Activated CD4-positive, alpha-beta T cell treated with anti-CD3 and anti-CD28 coated beads, Interleukin-2, amount 10 ng/mL, durations not matched to agents 7 days and 5 days (primary cell): Measurements from ENCODE around the gene KIF2C. TPM values are rescaled to one million over a fixed set of nuclear protein-coding genes. Genes with fewer than 3 reads are reported as not detected.
"Not testable (repeated sequence)": the region's sequence is repeated elsewhere in the genome, so short reads cannot be mapped to it uniquely, and the experiment has no call there.

Experiments used
- CTCF ChIA-PET: fragments of 350-600 bp; sonication (Branson Sonifier 250); formaldehyde crosslinking; loops from one replicate; lab custom pipeline; 2021; ENCODE audit warnings: antibody characterized with exemption; lab: Charles Lee
- POLR2A ChIA-PET: fragments of 350-600 bp; sonication (Branson Sonifier 250); formaldehyde crosslinking; loops from one replicate; lab custom pipeline; 2021; ENCODE audit warnings: antibody characterized with exemption; lab: Charles Lee
- DNase-seq: peaks from one replicate; pipeline ENCODE4 v3.0.0-alpha.2; 2020
- H3K27ac Mint-ChIP-seq: one replicate; pipeline ENCODE4 v1.8.0; 2021; ENCODE audit warnings: mild to moderate bottlenecking, moderate library complexity, mixed read lengths
- H3K27me3 Mint-ChIP-seq: one replicate; pipeline ENCODE4 v1.8.0; 2021; ENCODE audit warnings: mixed read lengths
- H3K36me3 Mint-ChIP-seq: one replicate; pipeline ENCODE4 v1.8.0; 2021; ENCODE audit warnings: low read depth, mixed read lengths
- H3K4me1 Mint-ChIP-seq: one replicate; pipeline ENCODE4 v1.8.0; 2021; ENCODE audit warnings: mixed read lengths
- H3K4me3 Mint-ChIP-seq: one replicate; pipeline ENCODE4 v1.8.0; 2021; ENCODE audit warnings: mild to moderate bottlenecking, moderate library complexity, mixed read lengths
- H3K9me3 Mint-ChIP-seq: one replicate; pipeline ENCODE4 v1.8.0; 2021; ENCODE audit warnings: mixed read lengths
- total RNA-seq, 2 experiments: library from RNA; stranded (reverse); gene quantifications; one replicate each; pipeline ENCODE4 v1.2.3, GENCODE V29; 2021

KIF2C gene
- total RNA-seq, 2 experiments from 2014 or later, result 110 to 121 TPM

DNA sequence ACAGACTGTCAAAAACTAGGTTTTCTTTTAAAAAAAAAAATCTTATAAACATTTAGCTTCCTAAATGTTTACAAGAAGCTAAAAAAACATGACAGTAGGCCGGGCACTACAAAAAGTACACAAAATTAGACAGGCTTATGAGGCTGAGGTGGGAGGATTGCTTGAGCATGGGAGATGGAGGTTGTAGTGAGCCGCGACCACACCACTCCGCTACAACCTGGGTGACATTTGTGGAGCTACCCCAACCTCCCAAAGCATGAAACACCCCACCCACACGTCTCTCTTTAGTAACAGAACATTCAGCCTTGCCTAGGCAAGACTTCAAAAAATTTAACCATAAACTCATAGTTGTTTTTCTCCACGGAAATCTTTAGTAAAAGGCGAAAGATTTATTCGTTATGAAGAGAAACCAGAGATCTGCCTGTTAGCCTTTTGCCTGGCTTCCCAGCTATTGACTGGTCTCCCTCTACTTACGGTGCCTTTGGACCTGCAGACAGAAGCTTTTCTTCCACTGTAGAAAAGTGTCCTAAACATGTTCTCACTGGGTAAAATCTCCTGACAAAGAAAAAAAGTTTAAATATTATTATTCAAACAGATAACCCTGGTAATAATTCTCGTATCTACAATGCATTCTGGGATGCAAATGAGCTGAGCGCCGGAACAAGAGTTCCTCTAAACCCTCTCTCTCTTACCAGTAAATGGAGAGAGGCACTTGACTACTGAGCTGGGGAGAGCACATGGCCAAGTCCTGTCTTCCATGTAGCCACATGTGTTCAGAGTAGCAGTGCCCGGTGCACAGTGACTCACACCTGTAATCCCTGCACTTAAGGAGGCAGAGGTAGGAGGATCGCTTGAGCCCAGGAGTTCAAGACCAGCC is 17.9 kb upstream of the KIF2C start:
- CTCF ChIA-PET, result interaction anchor here (0.6 to 4.2 kb wide), 13 partner anchors 8 to 584 kb away, joined by 3 to 29 read pairs (median 5); partner anchors contain the start of genes PLK3 and RNU5D-1

DNA sequence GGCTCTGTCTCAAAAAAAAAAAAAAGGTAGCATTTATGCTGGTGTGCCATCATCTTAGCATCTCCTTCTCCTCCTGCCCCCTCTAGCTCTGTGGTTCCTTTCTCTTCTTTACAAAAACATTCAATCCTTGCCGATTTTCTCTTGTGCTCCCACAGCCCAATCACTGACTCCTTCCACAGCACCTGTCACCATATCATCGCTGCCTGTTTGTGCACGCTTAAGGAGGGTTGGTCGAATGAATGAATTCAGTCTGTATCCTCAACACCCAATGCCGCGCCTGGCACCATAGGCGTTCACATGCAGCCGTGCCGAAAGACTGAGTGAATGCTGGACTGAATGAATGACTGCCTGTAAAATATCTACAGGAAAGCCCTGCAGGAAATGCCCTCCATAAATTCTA is 16.6 kb upstream of the KIF2C start:
- Mint-ChIP-seq H3K36me3 (peaks cover 8% of the 10 kb centered on the region), H3K27me3 (no peaks in the 10 kb centered on the region), H3K4me1 (peaks cover 69% of the 10 kb centered on the region), H3K27ac (peak overlapping the region; percentile 97), H3K9me3 (no peaks in the 10 kb centered on the region), H3K4me3 (peak overlapping the region; percentile 64)
- DNase-seq, result peak; percentile 29
- CTCF ChIA-PET, result interaction anchor here (0.9 to 4.2 kb wide), 2 partner anchors 12 to 62 kb away, joined by 3 to 29 read pairs; no protein-coding TSS in a partner anchor
- POLR2A ChIA-PET, result interaction anchor here (0.6 to 2.0 kb wide), 2 partner anchors 86 to 780 kb away, joined by 3 to 31 read pairs; partner anchors contain the start of genes BTBD19 and DYNLT4

More for the DNA sequence above, 17.9 kb upstream of the KIF2C start:
- DNase-seq, result peak; percentile 85
- no peaks in the 10 kb centered on the region for H3K27me3 Mint-ChIP-seq
- H3K4me3 Mint-ChIP-seq, result peak overlapping the region; percentile 43
- peaks cover 72% of the 10 kb centered on the region for H3K4me1 Mint-ChIP-seq
- POLR2A ChIA-PET, result interaction anchor here (0.6 to 2.9 kb wide), 28 partner anchors 9 to 1945 kb away, joined by 3 to 128 read pairs (median 6); partner anchors contain the start of genes AKR1A1, ARMH1, BTBD19 and CCDC163
- H3K9me3 Mint-ChIP-seq, result no peaks in the 10 kb centered on the region
- peaks cover 8% of the 10 kb centered on the region for H3K36me3 Mint-ChIP-seq
- peak overlapping the region; percentile 97 for H3K27ac Mint-ChIP-seq

DNA sequence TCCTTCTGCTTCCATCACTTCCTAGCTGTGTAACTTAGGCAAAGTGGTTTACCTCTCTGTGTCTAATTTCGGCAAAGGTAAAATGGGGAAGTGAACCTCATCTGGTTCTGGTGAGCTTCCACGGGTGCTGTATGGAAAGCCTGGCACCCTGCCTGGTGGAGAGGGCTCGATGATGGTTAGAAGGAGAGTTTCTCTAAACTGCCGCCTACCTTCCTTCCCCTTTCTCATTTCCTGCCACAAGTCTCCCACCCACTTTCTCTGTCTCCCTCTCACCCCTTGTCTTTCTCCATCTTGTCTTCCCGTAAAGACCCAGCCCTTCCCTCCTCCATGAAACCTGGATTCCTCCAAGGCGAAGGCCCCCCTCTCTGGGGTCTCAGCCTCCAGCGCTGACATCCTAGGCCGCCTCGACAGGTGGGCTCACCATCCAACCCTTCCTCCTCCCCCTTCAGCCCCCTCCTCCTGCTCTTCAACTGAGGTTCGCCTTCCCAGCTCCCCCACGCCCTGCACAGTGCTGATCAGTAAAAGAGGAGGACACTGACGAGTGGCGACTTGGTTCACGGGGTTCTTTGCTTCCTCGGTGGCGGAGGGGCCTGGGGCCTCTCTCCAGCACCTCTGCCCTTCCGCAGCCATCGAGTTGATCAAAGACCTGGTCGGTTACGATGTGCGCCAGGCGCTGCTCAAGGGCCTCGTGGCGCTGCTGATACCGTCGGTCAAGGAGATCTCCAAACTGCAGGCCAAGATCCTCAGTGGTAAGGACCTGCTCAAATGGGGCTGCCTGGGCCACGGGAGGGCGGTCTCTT is 15.9 kb upstream of the KIF2C start:
- POLR2A ChIA-PET, result interaction anchor here (0.6 kb wide), 1 partner anchor 779 kb away, joined by 3 read pairs; no protein-coding TSS in a partner anchor
- Mint-ChIP-seq H3K4me3 (peak overlapping the region; percentile 64), H3K9me3 (no peaks in the 10 kb centered on the region), H3K36me3 (peaks cover 8% of the 10 kb centered on the region), H3K27ac (peak overlapping the region; percentile 97), H3K27me3 (no peaks in the 10 kb centered on the region), H3K4me1 (peaks cover 68% of the 10 kb centered on the region)
- peak; percentile 39 for DNase-seq
- CTCF ChIA-PET, result interaction anchor here (0.9 to 4.2 kb wide), 2 partner anchors 11 to 62 kb away, joined by 3 to 29 read pairs; no protein-coding TSS in a partner anchor

DNA sequence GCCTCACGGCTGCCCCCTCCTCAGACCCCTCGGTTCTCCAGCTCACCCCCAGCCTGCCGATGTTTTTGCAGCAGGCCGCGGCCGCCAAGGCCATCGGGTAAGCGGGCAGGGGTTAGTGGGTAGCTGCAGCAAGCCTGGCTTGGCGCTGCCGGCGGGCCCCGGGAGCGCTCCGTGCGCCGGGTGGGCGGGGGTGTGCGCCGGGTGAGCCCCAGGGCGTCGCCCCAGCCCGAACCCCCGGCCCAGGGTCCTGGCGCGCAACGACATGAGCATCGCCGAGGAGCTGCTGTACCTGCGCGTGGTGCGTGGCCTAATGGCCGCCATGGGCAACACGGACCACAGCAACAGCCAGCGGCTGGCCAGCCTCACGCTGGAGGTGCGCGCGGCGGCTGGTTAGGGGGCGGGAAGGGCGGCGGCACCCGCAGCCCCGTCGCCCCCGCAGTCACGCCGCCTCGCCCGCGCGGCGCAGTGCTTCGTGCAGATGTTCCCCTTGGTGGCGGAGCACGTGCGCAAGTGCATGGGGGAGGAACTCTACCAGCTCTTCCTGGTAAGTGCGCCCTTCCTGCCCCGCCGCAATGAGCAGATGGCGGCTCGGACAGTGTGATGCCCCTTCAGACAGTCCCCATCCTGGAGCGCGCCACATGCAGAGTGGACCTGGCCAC is 15.2 kb upstream of the KIF2C start:
- Mint-ChIP-seq H3K27ac (no peak overlapping the region), H3K4me3 (peak overlapping the region; percentile 64), H3K27me3 (no peaks in the 10 kb centered on the region), H3K9me3 (no peaks in the 10 kb centered on the region), H3K4me1 (peaks cover 66% of the 10 kb centered on the region), H3K36me3 (peaks cover 8% of the 10 kb centered on the region)
- POLR2A ChIA-PET, result no interaction called here
- no peak for DNase-seq
- CTCF ChIA-PET, result interaction anchor here (4.2 kb wide), 1 partner anchor 10 kb away, joined by 29 read pairs; no protein-coding TSS in a partner anchor

DNA sequence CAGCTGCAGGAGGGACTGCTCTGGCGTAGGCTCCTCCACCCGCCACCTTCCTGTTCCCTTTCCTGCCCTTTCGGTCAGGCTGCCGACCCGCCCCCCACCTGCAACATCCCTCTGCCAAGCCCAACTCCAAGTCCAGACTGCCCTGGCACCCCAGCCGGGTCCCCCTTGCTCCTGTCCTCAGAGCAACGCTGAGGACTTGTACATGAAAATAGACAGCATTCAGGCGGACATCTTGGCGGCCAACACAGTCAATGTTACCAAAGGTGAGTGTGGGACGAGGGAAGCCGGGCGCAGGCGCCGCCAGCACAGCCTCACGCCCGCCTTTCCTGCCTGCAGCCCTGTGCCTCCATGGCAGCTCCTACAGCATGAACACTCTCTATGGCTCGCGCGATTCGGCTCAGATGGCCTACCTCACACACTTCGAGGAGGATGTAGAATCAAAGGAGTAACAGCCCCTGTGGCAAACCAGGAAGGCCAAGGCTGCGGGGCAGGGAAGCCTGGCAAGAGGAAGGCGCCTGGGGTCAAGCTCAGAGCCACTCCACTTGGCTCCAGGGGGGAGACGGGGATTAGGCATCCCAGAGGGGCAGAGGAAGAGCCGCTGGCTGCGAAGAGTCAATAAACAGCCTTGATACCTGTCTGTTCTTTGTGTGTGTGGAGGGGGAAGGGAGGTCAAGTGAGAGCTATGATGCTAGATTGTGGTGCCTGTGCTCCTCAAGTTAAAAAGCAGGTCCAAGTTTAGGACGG is 14.5 kb upstream of the KIF2C start:
- POLR2A ChIA-PET, result no interaction called here
- peaks cover 64% of the 10 kb centered on the region for H3K4me1 Mint-ChIP-seq
- H3K9me3 Mint-ChIP-seq, result no peaks in the 10 kb centered on the region
- no peaks in the 10 kb centered on the region for H3K27me3 Mint-ChIP-seq
- DNase-seq, result no peak
- H3K27ac Mint-ChIP-seq, result peak overlapping the region; percentile 76
- CTCF ChIA-PET, result no interaction called here
- peak overlapping the region; percentile 51 for H3K4me3 Mint-ChIP-seq
- H3K36me3 Mint-ChIP-seq, result peaks cover 8% of the 10 kb centered on the region

DNA sequence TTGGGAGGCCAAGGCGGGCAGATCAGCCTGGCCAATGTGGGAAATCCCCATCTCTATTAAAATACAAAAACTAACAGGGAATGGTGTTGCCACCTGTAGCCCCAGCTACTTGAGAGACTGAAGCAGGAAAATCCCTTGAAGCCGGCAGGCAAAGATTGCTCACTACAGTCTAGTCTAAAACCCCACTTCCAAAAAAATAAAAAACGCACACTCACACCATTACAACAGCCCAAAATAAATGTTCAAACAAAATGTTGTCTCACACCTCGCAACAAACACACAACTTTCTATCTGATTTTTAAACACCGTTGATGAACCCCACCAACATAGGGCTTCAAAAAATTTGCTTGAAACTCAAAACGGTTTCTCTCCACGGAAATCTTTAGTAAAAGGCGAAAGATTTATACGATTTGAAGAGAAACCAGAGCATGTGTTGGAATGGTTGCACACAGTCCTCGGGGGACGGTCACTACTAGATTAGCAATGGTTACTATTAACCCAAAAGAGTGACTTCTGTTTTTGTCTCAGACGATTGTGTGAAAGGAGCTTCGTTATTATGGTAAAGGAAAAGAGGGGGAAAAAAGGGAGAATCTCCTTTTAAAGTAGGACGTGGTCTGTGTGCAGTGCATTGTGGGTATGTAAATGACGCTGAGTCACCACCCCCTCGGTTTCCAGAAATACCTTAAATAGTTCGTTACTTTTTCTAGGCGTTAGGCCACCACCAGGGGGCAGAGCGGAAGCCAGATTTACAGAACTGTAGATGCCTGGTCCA is 8.7 kb upstream of the KIF2C start, which contains the start of gene RNU5D-1:
RNU5D-1 (minus strand) TSS at position 430 of the 772 bp plus-strand sequence.
- Mint-ChIP-seq H3K4me1 (peaks cover 47% of the 10 kb centered on the region), H3K36me3 (no peaks in the 10 kb centered on the region), H3K27me3 (no peaks in the 10 kb centered on the region), H3K4me3 (peak within 1 kb of the TSS; percentile 61), H3K9me3 (no peaks in the 10 kb centered on the region), H3K27ac (peak within 1 kb of the TSS; percentile 99)
- CTCF ChIA-PET, result interaction anchor here (0.6 to 3.2 kb wide), 35 partner anchors 10 to 1361 kb away, joined by 3 to 19 read pairs (median 4); partner anchors contain the start of genes BEST4, PLK3, RPS8 and UROD
- POLR2A ChIA-PET, result interaction anchor here (0.6 to 3.5 kb wide), 13 partner anchors 10 to 283 kb away, joined by 3 to 128 read pairs (median 4); partner anchors contain the start of genes BEST4, PLK3 and RPS8
- peak; percentile 96 for DNase-seq

DNA sequence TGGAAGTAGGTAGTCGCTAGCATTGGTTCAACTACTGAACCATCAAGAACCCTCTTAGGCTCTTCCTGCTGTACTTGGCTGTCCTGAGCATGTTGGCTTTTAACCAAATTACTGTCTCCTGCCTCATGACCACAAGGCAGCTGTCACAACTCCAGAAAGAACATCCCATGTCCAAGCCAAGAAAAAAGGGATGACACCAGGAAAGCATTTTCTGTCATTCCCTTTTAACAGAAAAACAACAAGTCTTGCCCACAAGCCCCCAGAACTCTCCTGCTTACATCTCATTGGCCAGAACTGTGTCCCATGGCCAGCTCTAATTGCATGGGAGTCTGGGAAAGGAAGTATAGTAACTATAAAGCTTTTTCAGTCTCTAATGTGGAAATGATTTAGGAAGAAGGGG is 6.3 kb upstream of the KIF2C start:
- peaks cover 34% of the 10 kb centered on the region for H3K4me1 Mint-ChIP-seq
- no peaks in the 10 kb centered on the region for H3K9me3 Mint-ChIP-seq
- ChIA-PET CTCF (interaction anchor here (1.0 to 4.4 kb wide), 3 partner anchors 11 to 53 kb away, joined by 3 to 29 read pairs (median 3); no protein-coding TSS in a partner anchor), POLR2A (no interaction called here)
- no peaks in the 10 kb centered on the region for H3K27me3 Mint-ChIP-seq
- no peak overlapping the region for H3K4me3 Mint-ChIP-seq
- no peak overlapping the region for H3K27ac Mint-ChIP-seq
- no peaks in the 10 kb centered on the region for H3K36me3 Mint-ChIP-seq
- DNase-seq, result no peak

DNA sequence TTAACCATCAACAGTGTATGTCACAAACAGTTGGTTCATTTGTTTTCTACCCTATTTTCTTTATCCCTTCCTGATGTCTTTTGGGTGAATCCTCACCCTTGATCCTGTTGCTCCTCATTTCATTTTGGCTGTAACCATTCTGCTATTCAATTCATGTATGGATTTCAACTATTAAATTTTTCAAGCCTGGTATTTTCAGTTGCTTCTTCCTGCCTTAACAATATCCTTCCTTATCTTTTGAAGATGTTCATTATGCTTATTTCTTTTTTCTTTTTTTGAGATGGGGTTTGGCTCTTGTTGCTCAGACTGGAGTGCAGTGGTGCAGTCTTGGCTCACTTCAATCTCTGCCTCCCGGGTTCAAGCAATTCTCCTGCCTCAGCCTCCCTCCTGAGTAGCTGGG is 5.9 kb upstream of the KIF2C start:
- Mint-ChIP-seq H3K27ac (no peak overlapping the region), H3K4me3 (no peak overlapping the region), H3K9me3 (no peaks in the 10 kb centered on the region)

DNA sequence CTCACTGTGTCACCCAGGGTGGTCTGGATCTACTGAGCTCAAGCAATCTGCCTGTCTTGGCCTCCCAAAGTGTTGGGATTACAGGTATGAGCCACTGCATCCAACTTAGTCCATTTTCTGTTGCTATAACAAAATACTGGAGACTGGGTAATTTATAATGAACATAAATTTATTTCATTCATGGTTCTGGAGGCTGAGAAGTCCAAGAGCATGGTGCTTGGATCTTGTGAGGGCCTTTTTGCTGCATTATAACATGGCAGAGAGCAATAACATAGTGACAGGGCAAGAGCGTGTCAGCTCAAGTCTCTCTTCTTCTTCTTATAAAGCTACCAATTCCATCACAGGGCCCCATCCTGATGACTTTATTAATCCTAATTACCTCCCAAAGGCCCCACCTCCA is 3.6 kb upstream of the KIF2C start:
- H3K4me3 Mint-ChIP-seq, result no peak overlapping the region
- H3K4me1 Mint-ChIP-seq, result peaks cover 33% of the 10 kb centered on the region
- ChIA-PET POLR2A (no interaction called here), CTCF (interaction anchor here (0.6 to 4.4 kb wide), 4 partner anchors 8 to 64 kb away, joined by 3 to 29 read pairs (median 4); partner anchors contain the start of gene PLK3)
- H3K9me3 Mint-ChIP-seq, result no peaks in the 10 kb centered on the region
- DNase-seq, result no peak
- H3K27ac Mint-ChIP-seq, result no peak overlapping the region
- H3K27me3 Mint-ChIP-seq, result no peaks in the 10 kb centered on the region
- H3K36me3 Mint-ChIP-seq, result peaks cover 10% of the 10 kb centered on the region

More for the DNA sequence above, 5.9 kb upstream of the KIF2C start:
- Mint-ChIP-seq H3K36me3 (no peaks in the 10 kb centered on the region), H3K4me1 (peaks cover 34% of the 10 kb centered on the region), H3K27me3 (no peaks in the 10 kb centered on the region)
- ChIA-PET POLR2A (no interaction called here), CTCF (interaction anchor here (1.0 to 4.4 kb wide), 3 partner anchors 11 to 53 kb away, joined by 3 to 29 read pairs (median 3); no protein-coding TSS in a partner anchor)
- no peak for DNase-seq

DNA sequence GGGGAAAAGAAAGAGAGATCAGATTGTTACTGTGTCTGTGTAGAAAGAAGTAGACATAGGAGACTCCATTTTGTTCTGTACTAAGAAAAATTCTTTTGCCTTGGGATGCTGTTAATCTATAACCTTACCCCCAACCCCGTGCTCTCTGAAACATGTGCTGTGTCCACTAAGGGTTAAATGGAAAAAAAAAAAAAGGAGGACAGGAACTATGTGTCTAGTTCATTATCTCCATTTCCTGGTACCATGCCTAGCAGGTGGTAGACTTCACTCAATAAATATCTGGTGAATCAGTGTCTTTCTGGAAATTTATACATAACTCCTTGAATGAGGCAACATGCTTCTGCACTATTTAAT is 707 bp upstream of the KIF2C start:
- DNase-seq, POLR2A ChIA-PET, H3K27me3 Mint-ChIP-seq, H3K9me3 Mint-ChIP-seq, CTCF ChIA-PET: not testable (repeated sequence)
- Mint-ChIP-seq H3K36me3 (peaks cover 24% of the 10 kb centered on the region), H3K4me1 (peaks cover 35% of the 10 kb centered on the region), H3K27ac (peak overlapping the region; percentile 92), H3K4me3 (peak overlapping the region; percentile 93)
